ENCODE results near the gene NBR1.
A peak's percentile ranks its signal among the peaks of the same experiment; 100 is the strongest.
"Not testable (repeated sequence)": the region's sequence is repeated elsewhere in the genome, so short reads cannot be mapped to it uniquely, and the experiment has no call there.

The NBR1 gene

GRCh38 chr17:43138531-43138930 is 32.5 kb upstream of the NBR1 start:
- H3K36me3 Mint-ChIP-seq; H3K27me3 Mint-ChIP-seq; H3K4me3 Mint-ChIP-seq; DNase-seq (ENCODE audit: low spot score in 2 of 2); H3K27ac Mint-ChIP-seq; H3K9me3 Mint-ChIP-seq; ATAC-seq (ENCODE audit: low read depth): not testable (repeated sequence)
- peaks cover 11% of the 10 kb centered on the region for H3K4me1 Mint-ChIP-seq

- no peak for ATAC-seq (ENCODE audit: low read depth)
- H3K4me3 Mint-ChIP-seq, result no peak overlapping the region
- H3K27ac Mint-ChIP-seq, result no peak overlapping the region
- no peaks in the 10 kb centered on the region for H3K9me3 Mint-ChIP-seq
- peaks cover 11% of the 10 kb centered on the region for H3K4me1 Mint-ChIP-seq
- no peak for DNase-seq (ENCODE audit: low spot score in 2 of 2)
- H3K27me3 Mint-ChIP-seq, result no peaks in the 10 kb centered on the region
- peaks cover 7% of the 10 kb centered on the region for H3K36me3 Mint-ChIP-seq
Observed at GRCh38 chr17:43140396-43141332, 30.4 kb upstream of the NBR1 start.

- ATAC-seq (ENCODE audit: low read depth) (no peak), DNase-seq (ENCODE audit: low spot score in 2 of 2) (no peak)
- H3K36me3 Mint-ChIP-seq, result peaks cover 7% of the 10 kb centered on the region
- H3K4me1 Mint-ChIP-seq, result peaks cover 4% of the 10 kb centered on the region
- no peak overlapping the region for H3K4me3 Mint-ChIP-seq
- no peaks in the 10 kb centered on the region for H3K27me3 Mint-ChIP-seq
- no peaks in the 10 kb centered on the region for H3K9me3 Mint-ChIP-seq
- H3K27ac Mint-ChIP-seq, result no peak overlapping the region
Observed at GRCh38 chr17:43142153-43142552, 28.9 kb upstream of the NBR1 start.

GRCh38 chr17:43143201-43143600 is 27.8 kb upstream of the NBR1 start:
- Mint-ChIP-seq H3K27me3 (no peaks in the 10 kb centered on the region), H3K36me3 (peaks cover 7% of the 10 kb centered on the region), H3K4me3 (no peak overlapping the region), H3K4me1 (peaks cover 4% of the 10 kb centered on the region), H3K27ac (no peak overlapping the region), H3K9me3 (no peaks in the 10 kb centered on the region)
- no peak for ATAC-seq (ENCODE audit: low read depth)
- no peak for DNase-seq (ENCODE audit: low spot score in 2 of 2)

GRCh38 chr17:43146649-43147048 is 24.4 kb upstream of the NBR1 start:
- Mint-ChIP-seq H3K9me3 (no peaks in the 10 kb centered on the region), H3K27me3 (no peaks in the 10 kb centered on the region), H3K36me3 (peaks cover 4% of the 10 kb centered on the region), H3K27ac (no peak overlapping the region), H3K4me3 (no peak overlapping the region), H3K4me1 (no peaks in the 10 kb centered on the region)
- ATAC-seq (ENCODE audit: low read depth) (no peak), DNase-seq (ENCODE audit: low spot score in 2 of 2) (no peak)

- H3K27me3 Mint-ChIP-seq, result no peaks in the 10 kb centered on the region
- ATAC-seq (ENCODE audit: low read depth), result no peak
- DNase-seq (ENCODE audit: low spot score in 2 of 2), result no peak
- H3K9me3 Mint-ChIP-seq, result peaks cover 5% of the 10 kb centered on the region
- no peak overlapping the region for H3K4me3 Mint-ChIP-seq
- H3K27ac Mint-ChIP-seq, result no peak overlapping the region
- no peaks in the 10 kb centered on the region for H3K4me1 Mint-ChIP-seq
- peaks cover 7% of the 10 kb centered on the region for H3K36me3 Mint-ChIP-seq
Observed at GRCh38 chr17:43151880-43152456, 19.0 kb upstream of the NBR1 start.

GRCh38 chr17:43153197-43153835 is 17.7 kb upstream of the NBR1 start:
- H3K27me3 Mint-ChIP-seq; DNase-seq (ENCODE audit: low spot score in 2 of 2); H3K4me3 Mint-ChIP-seq; H3K27ac Mint-ChIP-seq; H3K9me3 Mint-ChIP-seq; H3K36me3 Mint-ChIP-seq; H3K4me1 Mint-ChIP-seq; ATAC-seq (ENCODE audit: low read depth): not testable (repeated sequence)

- Mint-ChIP-seq H3K4me1 (no peaks in the 10 kb centered on the region), H3K36me3 (peaks cover 9% of the 10 kb centered on the region), H3K27ac (no peak overlapping the region), H3K27me3 (no peaks in the 10 kb centered on the region), H3K4me3 (no peak overlapping the region), H3K9me3 (peaks cover 5% of the 10 kb centered on the region)
- ATAC-seq (ENCODE audit: low read depth), result no peak
- DNase-seq (ENCODE audit: low spot score in 2 of 2), result no peak
Observed at GRCh38 chr17:43155666-43156065, 15.3 kb upstream of the NBR1 start.

- H3K9me3 Mint-ChIP-seq; H3K4me1 Mint-ChIP-seq; H3K36me3 Mint-ChIP-seq; DNase-seq (ENCODE audit: low spot score in 2 of 2); H3K27ac Mint-ChIP-seq; H3K27me3 Mint-ChIP-seq; ATAC-seq (ENCODE audit: low read depth); H3K4me3 Mint-ChIP-seq: not testable (repeated sequence)
Observed at GRCh38 chr17:43159232-43159631, 11.8 kb upstream of the NBR1 start.

- H3K27me3 Mint-ChIP-seq; ATAC-seq (ENCODE audit: low read depth); H3K4me1 Mint-ChIP-seq; H3K9me3 Mint-ChIP-seq; H3K4me3 Mint-ChIP-seq; DNase-seq (ENCODE audit: low spot score in 2 of 2); H3K27ac Mint-ChIP-seq; H3K36me3 Mint-ChIP-seq: not testable (repeated sequence)
Observed at GRCh38 chr17:43159957-43160356, 11.1 kb upstream of the NBR1 start.

GRCh38 chr17:43165971-43166370 is 5.0 kb upstream of the NBR1 start:
- not testable (repeated sequence) for H3K4me3 Mint-ChIP-seq, H3K4me1 Mint-ChIP-seq

GRCh38 chr17:43169561-43170139 is 1.4 kb upstream of the NBR1 start:
- Mint-ChIP-seq H3K36me3 (peaks cover 5% of the 10 kb centered on the region), H3K27ac (no peak overlapping the region), H3K4me3 (no peak overlapping the region), H3K9me3 (no peaks in the 10 kb centered on the region), H3K27me3 (no peaks in the 10 kb centered on the region), H3K4me1 (peaks cover 12% of the 10 kb centered on the region)
- ATAC-seq (ENCODE audit: low read depth) (peak; percentile 1), DNase-seq (ENCODE audit: low spot score in 2 of 2) (no peak)

More at GRCh38 chr17:43165971-43166370, 5.0 kb upstream of the NBR1 start:
- DNase-seq (ENCODE audit: low spot score in 2 of 2); H3K9me3 Mint-ChIP-seq; H3K27me3 Mint-ChIP-seq; ATAC-seq (ENCODE audit: low read depth); H3K36me3 Mint-ChIP-seq: not testable (repeated sequence)
- peak overlapping the region; percentile 10 for H3K27ac Mint-ChIP-seq

GRCh38 chr17:43170140-43170765 is 761 bp upstream of the NBR1 start:
- Mint-ChIP-seq H3K9me3 (no peaks in the 10 kb centered on the region), H3K36me3 (peaks cover 5% of the 10 kb centered on the region), H3K4me1 (peaks cover 12% of the 10 kb centered on the region), H3K27me3 (no peaks in the 10 kb centered on the region), H3K27ac (no peak overlapping the region), H3K4me3 (no peak overlapping the region)
- DNase-seq (ENCODE audit: low spot score in 2 of 2) (peak; percentile 67 to 89), ATAC-seq (ENCODE audit: low read depth) (peak; percentile 70)

All from memory B cell (primary cell).